HS-27A (cell line): ENCODE data around the gene FGGY.
"Not testable (repeated sequence)": the region's sequence is repeated elsewhere in the genome, so short reads cannot be mapped to it uniquely, and the experiment has no call there.

Experiments
- DNase-seq: peaks from one replicate; pipeline ENCODE4 v3.0.0-alpha.2; 2012; ENCODE audit warnings: low read depth, missing footprints

Gene FGGY

DNA sequence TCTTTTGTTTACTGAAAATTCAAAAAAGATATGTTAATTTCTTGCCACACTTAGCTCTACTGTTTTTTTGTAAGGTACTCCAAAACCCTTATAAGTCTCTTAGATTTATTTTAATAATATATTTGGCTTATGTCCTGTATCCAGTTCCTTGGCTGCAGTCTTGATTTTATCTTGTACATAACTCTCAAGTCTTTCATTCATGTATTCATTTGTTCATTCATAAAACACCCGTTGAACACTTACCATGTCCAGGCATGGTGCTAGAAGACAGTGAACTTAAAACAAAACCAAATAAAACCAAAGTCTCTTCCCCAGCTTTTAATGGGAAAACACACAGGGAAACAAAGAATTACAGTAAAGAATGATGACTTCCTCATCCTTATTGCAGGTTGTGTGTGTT, 215.8 kb downstream of the FGGY start:
- DNase-seq = no peak

DNA sequence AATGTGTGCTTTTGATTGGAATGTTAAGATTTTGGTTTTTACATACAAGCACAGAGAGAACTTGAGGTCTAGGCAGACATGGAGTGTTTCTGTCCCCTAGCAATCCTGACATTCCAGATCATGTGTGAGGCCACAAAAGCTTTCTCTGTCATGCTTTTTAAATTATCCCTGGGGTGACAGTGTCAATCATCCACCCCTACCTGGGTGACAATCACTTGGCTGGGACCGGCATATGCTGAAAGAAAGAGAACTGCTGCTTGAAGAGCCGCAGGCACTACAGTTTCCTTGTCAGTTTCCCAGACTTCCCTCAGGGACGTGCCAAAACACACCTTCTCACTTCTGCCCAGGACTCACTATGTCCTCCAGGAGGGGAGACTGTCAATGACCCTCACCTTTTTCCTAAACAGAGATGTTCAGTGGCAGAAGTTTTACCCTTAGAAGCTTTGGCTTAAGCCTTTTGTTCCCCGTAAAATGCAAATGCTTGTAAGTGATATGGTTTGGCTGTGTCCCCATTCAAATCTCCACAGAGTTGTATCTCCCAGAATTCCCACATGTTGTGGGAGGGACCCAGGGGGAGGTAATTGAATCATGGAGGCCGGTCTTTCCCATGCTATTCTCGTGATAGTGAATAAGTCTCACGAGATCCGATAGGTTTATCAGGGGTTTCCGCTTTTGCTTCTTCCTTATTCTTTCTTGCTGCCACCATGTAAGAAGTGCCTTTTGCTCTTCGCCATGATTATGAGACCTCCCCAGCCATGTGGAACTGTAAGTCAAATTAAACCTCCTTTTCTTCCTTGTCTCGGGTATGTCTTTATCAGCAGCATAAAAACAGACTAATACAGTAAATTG, 217.4 kb downstream of the FGGY start:
- DNase-seq = no peak

DNA sequence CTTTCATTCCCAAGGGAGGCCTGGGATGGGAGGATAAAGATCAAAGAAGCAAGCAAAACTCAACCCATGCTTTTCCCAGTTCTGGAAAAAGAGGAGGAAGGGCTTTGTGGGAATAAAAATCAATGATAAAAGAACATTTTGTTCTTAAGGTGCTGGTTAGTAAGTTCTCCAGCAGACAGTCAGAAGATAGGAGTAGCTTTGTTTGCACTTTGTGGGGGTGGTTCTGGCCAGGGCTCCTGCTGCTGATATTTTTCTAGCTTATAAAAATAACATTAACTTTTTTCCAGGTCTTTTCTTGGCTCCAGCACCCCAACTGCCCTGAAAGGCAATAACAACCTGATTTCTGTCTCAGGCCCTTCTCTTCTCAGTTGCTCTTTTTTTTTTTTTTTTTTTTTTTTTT, 220.0 kb downstream of the FGGY start:
- DNase-seq = no peak

DNA sequence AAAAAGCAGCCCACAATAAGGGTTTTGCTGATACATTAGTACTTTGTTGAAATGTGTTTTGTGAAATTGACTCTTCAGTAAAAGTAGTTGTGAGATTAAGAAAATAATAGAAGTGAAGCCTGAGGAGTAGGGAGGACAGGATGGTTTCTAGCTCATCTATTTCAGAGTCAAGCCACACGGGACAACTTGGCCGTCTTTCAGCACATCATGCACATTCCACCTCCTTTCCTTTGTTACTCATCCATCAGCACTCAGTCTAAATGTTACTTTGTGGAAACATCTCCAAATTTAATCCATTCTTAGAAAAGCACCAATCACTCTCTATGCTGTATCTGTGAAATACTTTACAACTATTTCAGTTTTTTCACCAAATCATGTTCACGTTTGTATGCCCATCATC, 223.3 kb downstream of the FGGY start:
- no peak for DNase-seq

DNA sequence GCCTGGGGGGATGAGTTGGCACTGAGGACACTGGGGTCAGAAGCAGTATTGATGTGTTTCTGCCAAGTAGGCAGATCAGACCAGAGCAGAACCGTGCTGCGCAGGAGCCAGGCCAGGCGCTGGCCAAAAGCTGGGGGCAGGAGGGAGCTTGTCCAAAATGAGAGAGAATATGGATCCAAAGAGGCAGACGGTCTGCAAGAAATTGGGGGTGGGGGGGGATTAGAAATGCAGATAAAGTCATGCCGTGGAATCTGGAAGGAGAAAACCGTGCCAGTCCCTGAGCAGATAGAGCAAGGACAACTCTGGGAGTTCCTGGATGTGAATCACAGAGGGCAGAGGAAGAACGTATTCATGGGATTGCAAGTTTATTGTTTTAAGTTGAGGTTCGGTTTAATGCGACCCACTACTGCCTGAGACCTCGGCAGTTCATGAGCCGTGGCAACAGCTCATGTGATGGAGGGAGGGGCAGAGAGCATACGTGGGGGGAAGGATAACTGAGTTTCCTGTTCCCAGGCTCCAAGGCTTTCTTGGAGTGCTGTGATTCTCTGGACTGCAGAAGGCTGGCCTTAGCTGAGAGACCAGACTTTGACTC, 224.0 kb downstream of the FGGY start:
- DNase-seq = no peak

DNA sequence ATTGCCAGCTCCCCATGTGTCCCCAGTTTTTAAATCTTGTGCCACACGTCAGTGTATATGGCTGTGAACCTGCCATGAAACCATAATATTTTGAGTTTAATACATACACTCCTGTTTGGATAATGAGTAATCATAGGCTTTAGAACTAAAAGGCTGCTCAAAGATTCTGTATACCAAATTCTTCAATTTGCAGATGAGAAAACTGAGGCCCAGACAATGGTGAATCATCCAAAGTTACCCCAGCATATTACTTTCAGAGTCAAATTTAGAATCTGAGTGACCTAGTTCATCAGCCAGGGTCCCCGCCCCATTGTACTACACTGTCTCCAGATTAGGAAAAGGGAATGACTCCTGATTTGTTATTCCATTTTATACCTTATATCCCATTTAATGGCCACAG, 224.6 kb downstream of the FGGY start:
- no peak for DNase-seq

DNA sequence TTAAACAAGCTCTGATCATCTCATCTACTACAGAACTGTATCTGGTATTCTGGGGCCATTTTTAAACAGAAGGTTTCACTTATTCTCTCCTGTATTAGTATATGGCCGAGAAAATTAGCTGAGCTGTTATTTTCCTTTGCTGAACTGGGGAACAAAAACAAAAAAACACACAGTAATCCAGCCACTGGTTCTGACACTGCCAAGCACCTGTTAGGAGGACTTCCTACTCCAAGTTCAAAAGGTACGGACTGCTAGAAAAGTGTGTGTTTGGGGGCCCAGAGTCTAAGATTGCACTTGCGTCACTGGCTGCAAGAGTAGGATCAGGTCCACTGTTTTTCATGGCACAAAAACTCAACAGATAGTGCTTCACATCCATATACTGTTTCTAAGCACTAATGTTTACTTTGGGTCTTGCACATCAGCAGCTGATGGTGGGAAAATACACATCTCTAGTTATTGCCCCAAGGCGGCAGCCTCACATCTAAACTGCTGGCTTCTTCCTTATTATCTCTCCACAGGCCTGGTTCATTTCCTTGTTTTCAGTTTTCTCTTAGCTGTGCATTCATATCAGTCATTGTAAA, 226.1 kb downstream of the FGGY start:
- DNase-seq = no peak

DNA sequence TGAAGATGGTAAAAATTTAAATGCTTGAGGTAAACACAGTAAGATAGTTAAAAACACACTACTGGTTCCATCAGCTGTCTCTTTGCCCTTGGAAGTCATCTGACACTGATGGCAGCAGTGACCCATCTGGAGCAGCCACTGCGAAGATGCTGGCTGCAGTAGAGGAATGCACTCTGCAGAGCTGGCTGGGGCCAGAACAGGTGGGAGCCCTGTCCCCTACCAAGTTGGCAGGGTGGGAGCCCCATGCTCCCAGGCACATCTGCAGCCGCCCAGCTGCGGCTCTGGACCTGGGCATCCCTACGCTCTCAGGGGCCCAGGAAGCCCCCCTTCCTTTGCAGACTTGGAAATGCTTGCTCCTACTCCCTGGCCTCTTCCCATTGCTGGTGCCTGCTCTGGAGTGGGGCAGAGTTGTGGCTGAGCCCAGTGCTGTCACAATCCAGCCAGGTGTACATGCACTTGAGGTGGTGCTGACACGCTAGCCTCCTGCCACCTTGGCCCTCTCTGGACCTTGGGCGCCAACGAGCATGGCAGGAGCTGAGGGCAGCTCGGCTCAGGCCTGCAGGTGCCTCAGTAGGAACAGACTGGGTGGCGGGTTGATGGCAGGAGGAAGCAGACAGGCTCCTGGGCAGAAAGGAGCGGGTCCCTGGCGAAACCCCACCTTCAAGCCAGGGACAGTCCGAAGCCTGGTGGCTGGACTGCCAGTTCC, 227.0 kb downstream of the FGGY start:
- no peak for DNase-seq

DNA sequence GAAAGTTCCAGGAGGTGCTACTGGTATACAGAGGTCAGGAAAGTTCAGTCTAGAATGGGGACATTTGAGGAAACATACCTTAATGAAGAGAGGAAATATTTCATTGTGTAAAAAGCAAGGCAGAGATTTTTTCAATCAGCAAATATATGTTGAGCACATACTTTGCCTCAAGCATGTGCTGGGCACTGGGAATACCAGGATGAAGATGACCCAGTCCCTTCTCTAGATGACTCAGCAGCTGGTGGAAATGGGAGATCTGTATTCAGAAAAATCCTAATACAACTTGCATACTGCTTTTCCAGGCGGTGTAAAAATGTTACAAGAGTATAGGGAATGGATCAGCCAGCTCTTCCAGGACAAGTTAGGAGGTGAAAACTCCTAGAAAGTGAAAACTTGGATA, 229.3 kb downstream of the FGGY start:
- no peak for DNase-seq

DNA sequence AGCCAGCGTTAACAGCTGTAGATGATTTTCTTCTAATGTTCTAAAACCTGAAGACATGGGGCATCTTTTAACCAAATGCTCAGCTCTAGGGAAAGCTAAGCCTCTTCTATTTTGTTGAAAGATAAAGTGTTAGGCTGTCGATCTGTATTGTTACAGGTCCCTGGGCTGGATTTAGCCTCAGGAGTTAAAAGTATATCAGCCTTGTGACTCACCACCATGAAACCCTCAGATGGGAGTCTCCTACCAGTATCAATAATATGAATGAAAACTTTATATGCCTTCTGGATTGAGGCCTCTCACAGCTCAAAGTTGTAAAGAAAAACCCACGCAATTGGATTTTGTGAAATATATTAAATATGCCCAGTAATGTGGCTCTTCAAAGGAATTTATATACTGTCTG, 231.6 kb downstream of the FGGY start:
- no peak for DNase-seq

DNA sequence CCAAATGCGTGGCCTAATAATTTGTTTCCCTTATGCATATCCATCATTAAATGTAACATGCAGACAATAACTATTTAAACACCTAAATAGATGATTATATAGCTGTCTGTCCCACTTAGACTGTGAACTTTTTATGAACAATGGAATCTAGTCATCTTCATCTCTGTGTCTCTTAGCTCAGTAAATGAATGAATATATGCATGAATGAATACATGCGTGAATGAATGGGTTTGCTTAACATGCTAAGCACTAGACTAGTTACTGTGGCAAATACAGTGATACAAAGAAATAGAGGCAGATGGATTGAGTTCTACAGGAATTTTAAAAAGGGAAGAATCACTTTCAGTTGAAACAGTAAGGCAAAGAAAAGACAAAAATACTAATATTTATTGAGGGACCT, 232.0 kb downstream of the FGGY start:
- no peak for DNase-seq

DNA sequence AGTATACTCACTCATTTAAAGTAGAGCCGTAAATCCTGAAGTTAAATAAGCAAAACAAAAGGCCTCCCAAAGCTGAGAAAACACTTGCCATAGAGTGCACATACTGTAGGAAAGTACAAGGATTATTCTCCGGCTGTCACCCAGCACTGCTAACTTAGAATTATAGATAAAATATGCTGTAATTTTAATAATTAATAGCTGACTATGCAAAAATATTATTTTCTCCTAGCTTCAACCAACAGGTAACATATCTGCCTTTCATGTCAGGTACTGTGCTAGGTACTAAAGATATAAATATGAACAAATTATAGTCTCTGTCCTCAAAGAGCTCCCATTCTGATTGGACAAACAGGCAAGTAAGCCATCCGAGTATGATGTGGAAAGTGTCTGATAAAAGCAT, 233.2 kb downstream of the FGGY start:
- no peak for DNase-seq

DNA sequence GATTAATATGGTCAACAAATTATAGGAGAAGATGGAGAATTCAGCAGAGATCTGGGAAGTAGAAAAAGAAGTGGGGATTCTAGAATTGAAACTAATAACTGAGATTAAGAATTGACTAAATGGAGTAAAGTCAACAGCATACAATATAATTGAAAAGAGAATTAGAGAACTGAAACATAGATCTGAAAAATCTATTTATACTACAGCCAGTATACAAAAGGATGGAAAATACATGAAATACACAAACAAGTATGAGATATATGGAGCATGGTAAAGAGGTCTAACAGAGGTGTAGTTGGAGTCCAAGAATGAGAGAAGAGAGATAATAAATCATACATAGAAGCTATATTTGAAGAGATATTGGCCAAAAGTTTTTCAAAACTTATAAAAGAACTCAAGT, 235.2 kb downstream of the FGGY start:
- no peak for DNase-seq

DNA sequence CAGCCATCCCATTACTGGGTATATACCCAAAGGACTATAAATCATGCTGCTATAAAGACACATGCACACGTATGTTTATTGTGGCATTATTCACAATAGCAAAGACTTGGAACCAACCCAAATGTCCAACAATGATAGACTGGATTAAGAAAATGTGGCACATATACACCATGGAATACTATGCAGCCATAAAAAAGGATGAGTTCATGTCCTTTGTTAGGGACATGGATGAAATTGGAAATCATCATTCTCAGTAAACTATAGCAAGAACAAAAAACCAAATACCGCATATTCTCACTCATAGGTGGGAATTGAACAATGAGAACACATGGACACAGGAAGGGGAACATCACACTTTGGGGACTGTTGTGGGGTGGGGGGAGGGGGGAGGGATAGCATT, 241.6 kb downstream of the FGGY start:
- not testable (repeated sequence) for DNase-seq

DNA sequence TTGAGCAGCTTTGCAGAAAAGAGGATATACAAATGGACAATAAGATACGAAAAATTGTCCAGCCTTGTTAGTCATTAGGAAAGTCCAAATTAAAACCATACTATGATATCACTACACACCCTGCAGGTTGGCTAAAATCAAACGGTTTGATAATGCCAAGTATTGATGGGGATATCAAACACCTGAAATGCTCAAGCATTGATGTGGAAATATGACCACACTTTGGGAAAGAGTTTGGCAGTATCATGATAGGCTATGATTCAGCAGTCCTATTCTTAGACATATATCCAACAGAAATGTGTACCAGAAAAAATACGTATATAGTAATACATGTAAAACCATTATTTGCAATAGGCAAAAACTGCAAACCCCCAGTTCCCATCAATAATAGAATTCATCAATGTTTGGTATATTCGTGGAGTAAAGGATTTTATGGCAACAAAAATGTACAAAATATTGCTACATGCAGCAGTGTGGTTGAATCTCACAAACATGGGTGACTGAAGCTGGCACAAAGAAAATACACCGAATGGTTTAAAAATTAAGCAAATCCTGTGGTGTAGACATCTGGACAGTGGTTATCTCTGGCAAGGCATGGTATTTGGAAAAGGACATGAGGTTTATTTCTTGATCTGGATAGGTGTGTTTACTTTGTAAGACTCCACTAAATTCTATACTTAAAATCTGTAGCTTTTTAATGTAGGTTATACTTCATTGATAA, 243.2 kb downstream of the FGGY start:
- no peak for DNase-seq

DNA sequence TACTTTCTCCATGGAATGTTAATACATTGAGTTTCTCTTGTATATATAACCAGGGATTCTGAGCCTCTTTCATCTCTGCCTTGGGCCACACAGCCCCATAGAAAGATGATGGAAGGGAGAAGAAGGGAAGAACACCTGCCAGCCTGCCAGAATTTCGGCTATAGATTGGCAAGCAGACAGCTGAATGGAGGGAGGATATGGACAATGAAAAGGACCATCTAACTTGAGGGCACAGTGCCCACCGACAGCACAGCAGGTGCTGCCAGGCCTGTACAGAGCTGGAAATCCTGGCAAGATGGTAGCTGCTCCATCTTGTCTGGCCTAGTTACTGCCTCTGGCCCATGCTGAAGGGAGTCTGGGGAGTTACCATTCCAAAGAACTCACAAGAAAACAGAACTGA, 244.3 kb downstream of the FGGY start:
- no peak for DNase-seq

DNA sequence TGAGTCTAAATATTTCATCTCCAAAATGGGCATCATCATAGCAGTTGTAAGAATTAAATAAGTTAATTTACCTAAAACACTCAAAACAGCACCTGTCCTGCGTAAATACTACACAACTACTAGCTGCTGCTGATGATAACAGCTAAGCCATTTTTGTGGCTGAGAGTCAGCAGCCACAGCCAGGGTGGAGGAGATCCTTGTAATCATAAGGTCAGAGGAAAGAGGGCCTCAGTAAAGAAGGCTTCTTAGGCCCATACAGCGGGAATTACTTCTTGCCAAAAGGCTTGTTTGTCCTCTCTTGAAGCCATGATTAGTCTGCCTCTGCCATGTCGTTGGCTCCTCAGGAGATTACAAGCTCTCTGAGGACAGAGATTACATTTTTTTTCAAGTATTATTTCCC, 245.0 kb downstream of the FGGY start:
- DNase-seq = no peak

DNA sequence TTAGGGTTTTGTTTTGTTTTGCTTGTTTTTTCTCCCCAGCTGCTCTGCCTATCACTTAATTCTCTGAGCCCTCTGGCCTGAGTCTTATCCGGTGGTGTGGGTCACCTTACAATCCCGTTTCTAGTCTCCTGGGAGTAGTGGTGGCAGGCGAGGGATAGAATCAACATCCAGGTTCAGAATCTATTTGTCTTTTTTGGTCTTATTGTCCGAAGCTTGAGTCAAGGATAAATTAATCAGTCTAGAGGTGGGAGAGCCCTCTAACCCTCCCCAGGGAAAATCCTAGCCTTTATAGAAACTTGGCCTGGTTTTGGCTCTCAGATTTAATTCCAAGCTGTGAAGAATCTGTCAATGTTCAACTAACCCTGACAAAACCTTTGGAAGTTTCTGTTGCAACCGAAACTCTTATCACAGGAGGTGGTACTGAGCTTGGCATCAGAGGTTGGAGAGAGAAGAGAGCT, 246.3 kb downstream of the FGGY start:
- DNase-seq = no peak

DNA sequence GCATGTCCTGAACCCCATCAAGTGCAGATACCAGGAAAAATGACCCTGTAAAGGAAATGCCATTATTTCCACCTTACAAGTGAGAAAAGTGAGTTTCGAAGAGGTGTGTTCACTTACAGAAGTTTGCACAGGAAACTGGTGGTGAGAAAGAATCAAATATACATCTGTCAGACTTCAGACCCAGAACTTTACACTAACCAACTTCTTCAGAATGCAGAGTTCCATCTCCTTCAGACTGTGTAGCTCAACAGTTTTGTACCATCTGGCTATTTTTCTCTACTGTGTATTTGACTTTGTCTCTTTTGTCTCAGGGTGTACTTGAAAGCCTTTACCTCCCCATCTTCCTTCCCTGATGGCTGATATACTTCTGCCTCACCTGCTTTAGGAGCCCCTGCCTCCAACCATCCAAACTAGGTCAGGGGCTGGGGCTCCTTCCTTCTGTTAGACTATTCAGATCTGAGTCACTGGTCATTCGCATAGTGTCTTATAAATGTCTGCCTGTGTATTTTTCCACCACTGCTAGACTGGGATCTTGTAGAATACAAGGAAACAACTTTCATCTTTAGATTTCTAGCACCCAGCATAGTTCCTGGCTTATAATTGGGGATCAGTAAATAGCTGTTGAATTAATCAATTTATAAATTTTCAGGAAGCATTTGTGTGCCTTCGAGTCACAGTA, 247.9 kb downstream of the FGGY start:
- no peak for DNase-seq

DNA sequence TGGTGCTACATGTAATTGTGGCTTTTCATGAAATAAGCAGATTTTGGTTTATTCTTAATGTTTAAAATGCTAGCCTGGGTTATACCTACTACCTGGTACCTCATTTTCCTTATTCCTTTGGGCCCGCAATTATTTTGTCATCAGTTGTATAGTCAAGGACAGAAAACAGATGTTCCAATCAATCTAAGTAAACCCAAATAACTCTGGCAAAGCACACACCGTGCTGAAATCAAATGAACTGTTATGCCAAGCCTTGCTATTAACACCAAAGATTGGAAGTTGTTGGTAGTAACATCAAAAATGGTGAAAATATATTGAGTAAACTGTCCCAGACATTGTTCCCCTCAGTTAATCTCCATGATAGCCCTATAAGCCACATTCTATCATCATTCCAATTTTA, 248.9 kb downstream of the FGGY start:
- DNase-seq = no peak

DNA sequence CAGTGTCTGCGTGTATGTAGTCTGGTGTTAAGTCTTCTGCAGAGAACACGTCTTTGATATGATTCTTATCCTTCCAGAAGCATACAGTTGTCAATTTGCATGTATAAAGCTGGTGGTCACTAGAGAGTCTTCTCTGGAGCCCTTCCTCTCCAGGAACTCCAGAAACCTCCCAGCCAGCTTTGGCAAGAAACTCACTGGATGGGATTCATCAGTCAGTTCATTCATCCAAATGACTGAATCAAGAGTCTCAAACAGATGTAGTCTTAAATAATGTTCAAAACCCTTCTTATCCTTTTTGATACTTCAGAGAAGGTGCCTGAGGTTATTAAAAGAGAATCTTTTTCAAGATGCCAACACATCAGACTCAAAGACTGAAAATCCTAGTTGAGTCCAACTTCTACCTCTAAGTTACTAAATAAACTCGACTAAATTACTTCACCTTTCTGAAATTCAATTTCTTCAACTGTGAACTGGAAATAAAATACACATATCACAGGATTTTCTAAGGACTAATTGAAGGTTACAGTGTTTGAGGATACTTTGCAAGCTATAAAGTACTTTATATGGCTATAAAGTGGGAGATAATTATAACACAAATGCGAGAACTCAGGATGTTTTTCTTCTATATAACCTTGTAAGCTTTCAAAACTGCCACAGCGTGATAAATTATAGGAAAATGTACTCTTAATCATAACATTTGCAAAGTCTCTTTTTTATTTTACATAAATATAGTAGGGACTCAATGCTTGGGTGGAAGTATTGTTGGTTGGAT, 252.4 kb downstream of the FGGY start:
- DNase-seq = no peak
